ENCODE measurements around the gene ZNF474.

Gene ZNF474

GRCh38 chr5:122200865-122201264, 71.5 kb downstream of the ZNF474 start:
- no peaks in the 10 kb centered on the region for H4K20me1 ChIP-seq (ENCODE audit: insufficient read depth)
- no peaks in the 10 kb centered on the region for H3K27me3 ChIP-seq (ENCODE audit: insufficient read depth, low read depth)
- no peaks in the 10 kb centered on the region for H3K4me1 ChIP-seq (ENCODE audit: low read depth, poor library complexity, severe bottlenecking)
- H3K9ac ChIP-seq, result no peak overlapping the region
- no peak overlapping the region for H2AFZ ChIP-seq (ENCODE audit: low read depth)
- no peaks in the 10 kb centered on the region for H3K79me2 ChIP-seq (ENCODE audit: insufficient read depth, low read depth)
- TF ChIP-seq, protein P1, sequence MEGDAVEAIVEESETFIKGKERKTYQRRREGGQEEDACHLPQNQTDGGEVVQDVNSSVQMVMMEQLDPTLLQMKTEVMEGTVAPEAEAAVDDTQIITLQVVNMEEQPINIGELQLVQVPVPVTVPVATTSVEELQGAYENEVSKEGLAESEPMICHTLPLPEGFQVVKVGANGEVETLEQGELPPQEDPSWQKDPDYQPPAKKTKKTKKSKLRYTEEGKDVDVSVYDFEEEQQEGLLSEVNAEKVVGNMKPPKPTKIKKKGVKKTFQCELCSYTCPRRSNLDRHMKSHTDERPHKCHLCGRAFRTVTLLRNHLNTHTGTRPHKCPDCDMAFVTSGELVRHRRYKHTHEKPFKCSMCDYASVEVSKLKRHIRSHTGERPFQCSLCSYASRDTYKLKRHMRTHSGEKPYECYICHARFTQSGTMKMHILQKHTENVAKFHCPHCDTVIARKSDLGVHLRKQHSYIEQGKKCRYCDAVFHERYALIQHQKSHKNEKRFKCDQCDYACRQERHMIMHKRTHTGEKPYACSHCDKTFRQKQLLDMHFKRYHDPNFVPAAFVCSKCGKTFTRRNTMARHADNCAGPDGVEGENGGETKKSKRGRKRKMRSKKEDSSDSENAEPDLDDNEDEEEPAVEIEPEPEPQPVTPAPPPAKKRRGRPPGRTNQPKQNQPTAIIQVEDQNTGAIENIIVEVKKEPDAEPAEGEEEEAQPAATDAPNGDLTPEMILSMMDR (conservative IDR thresholded peaks at IDR 0.05; ENCODE audit: low read depth, low read length), result no peak
- no peak overlapping the region for H3K4me3 ChIP-seq (IDR thresholded peaks at IDR 0.05; ENCODE audit: insufficient read depth, low read depth, low read length)
- H3K4me2 ChIP-seq, result no peak overlapping the region
- no peak overlapping the region for H3K27ac ChIP-seq
- no peaks in the 10 kb centered on the region for H3K36me3 ChIP-seq (ENCODE audit: insufficient read depth)

GRCh38 chr5:122201365-122201764, 72.0 kb downstream of the ZNF474 start:
- H3K4me1 ChIP-seq (ENCODE audit: low read depth, poor library complexity, severe bottlenecking), result no peaks in the 10 kb centered on the region
- no peak overlapping the region for H3K4me2 ChIP-seq
- H3K4me3 ChIP-seq (IDR thresholded peaks at IDR 0.05; ENCODE audit: insufficient read depth, low read depth, low read length), result no peak overlapping the region
- H3K27ac ChIP-seq, result no peak overlapping the region
- no peak overlapping the region for H3K9ac ChIP-seq
- no peaks in the 10 kb centered on the region for H4K20me1 ChIP-seq (ENCODE audit: insufficient read depth)
- H2AFZ ChIP-seq (ENCODE audit: low read depth), result no peak overlapping the region; the same call in 1 of the 2 replicates
- H3K79me2 ChIP-seq (ENCODE audit: insufficient read depth, low read depth), result no peaks in the 10 kb centered on the region
- no peaks in the 10 kb centered on the region for H3K27me3 ChIP-seq (ENCODE audit: insufficient read depth, low read depth)
- H3K36me3 ChIP-seq (ENCODE audit: insufficient read depth), result no peaks in the 10 kb centered on the region
- TF ChIP-seq, protein P1 (conservative IDR thresholded peaks at IDR 0.05; ENCODE audit: low read depth, low read length), result no peak

- no peaks in the 10 kb centered on the region for H4K20me1 ChIP-seq (ENCODE audit: insufficient read depth)
- no peak overlapping the region for H3K9ac ChIP-seq
- H3K4me2 ChIP-seq, result no peak overlapping the region
- H3K4me3 ChIP-seq (IDR thresholded peaks at IDR 0.05; ENCODE audit: insufficient read depth, low read depth, low read length), result no peak overlapping the region
- no peaks in the 10 kb centered on the region for H3K36me3 ChIP-seq (ENCODE audit: insufficient read depth)
- TF ChIP-seq, protein P1 (conservative IDR thresholded peaks at IDR 0.05; ENCODE audit: low read depth, low read length), result no peak
- no peak overlapping the region for H3K27ac ChIP-seq
- H3K4me1 ChIP-seq (ENCODE audit: low read depth, poor library complexity, severe bottlenecking), result no peaks in the 10 kb centered on the region
- no peaks in the 10 kb centered on the region for H3K79me2 ChIP-seq (ENCODE audit: insufficient read depth, low read depth)
- H2AFZ ChIP-seq (ENCODE audit: low read depth), result no peak overlapping the region
- H3K27me3 ChIP-seq (ENCODE audit: insufficient read depth, low read depth), result no peaks in the 10 kb centered on the region
Observed at GRCh38 chr5:122202952-122203351, 73.6 kb downstream of the ZNF474 start.
